BJ (cell line): ENCODE data around the gene DNAJC6. TPM values are rescaled to one million over a fixed set of nuclear protein-coding genes. Genes with fewer than 3 reads are reported as not detected.

Experiments used
- CTCF ChIA-PET: fragments of 350-600 bp; formaldehyde crosslinking; extraction: SDS; loops from one replicate; lab custom pipeline; 2021; ENCODE audit warnings: antibody characterized with exemption, inconsistent platforms; lab: Yijun Ruan, JAX
- POLR2A ChIA-PET: fragments of 300-600 bp; sonication (Branson Sonifier 250); formaldehyde crosslinking; extraction: SDS; loops from one replicate; lab custom pipeline; 2021; ENCODE audit warnings: antibody characterized with exemption; lab: Charles Lee
- DNase-seq: peaks from one replicate; pipeline ENCODE4 v3.0.0-alpha.2; 2011; ENCODE audit warnings: low read depth
- H3K27me3 ChIP-seq: 2 replicates; pipeline ENCODE4 v1.6.0; 2011; ENCODE audit warnings: low read length; ENCODE audit not compliant: control insufficient read depth, insufficient read depth
- H3K36me3 ChIP-seq: 2 replicates; pipeline ENCODE4 v1.5.1; 2011; ENCODE audit warnings: low read length; ENCODE audit not compliant: control insufficient read depth, insufficient read depth
- H3K4me3 ChIP-seq: 2 replicates; pipeline ENCODE4 v1.5.1; 2011; ENCODE audit warnings: low read depth, mild to moderate bottlenecking, control low read depth, low read length
- CTCF ChIP-seq: IDR thresholded peaks from 2 replicates; pipeline ENCODE4 v1.5.1; 2011; ENCODE audit warnings: low read depth, mild to moderate bottlenecking, control low read depth, inconsistent platforms, low read length, moderate library complexity; ENCODE audit not compliant: insufficient read depth
- polyA plus RNA-seq: library from polyadenylated mRNA; depleted of rRNA; stranded (reverse); fragments of >200 nt; gene quantifications from 2 replicates; pipeline ENCODE4 v1.2.3, GENCODE V29; 2011

Gene DNAJC6
- polyA plus RNA-seq, 1 experiment: 10.5 TPM

- DNase-seq: no peak
- no peak for TF ChIP-seq CTCF
- H3K27me3 ChIP-seq: no peaks in the 10 kb centered on the region
- H3K4me3 ChIP-seq: no peak overlapping the region
- ChIA-PET CTCF (no interaction called here), POLR2A (no interaction called here)
- no peaks in the 10 kb centered on the region; the same call in 1 of the 2 replicates for H3K36me3 ChIP-seq
Observed at GRCh38 chr1:65346190-65346589, 36.8 kb downstream of the DNAJC6 start.

GRCh38 chr1:65355031-65355712 is 45.8 kb downstream of the DNAJC6 start:
- Histone ChIP-seq H3K36me3 (no peaks in the 10 kb centered on the region), H3K27me3 (no peaks in the 10 kb centered on the region), H3K4me3 (no peak overlapping the region)
- ChIA-PET POLR2A (no interaction called here), CTCF (interaction anchor here (0.6 to 0.7 kb wide), 2 partner anchors 28 to 94 kb away, joined by 3 read pairs; no protein-coding TSS in a partner anchor)
- DNase-seq: no peak
- no peak for TF ChIP-seq CTCF

GRCh38 chr1:65357291-65357960 is 48.1 kb downstream of the DNAJC6 start:
- Histone ChIP-seq H3K27me3 (no peaks in the 10 kb centered on the region), H3K36me3 (no peaks in the 10 kb centered on the region), H3K4me3 (no peak overlapping the region)
- no peak for TF ChIP-seq CTCF
- ChIA-PET CTCF (interaction anchor here (0.9 kb wide), 1 partner anchor 15 kb away, joined by 3 read pairs; no protein-coding TSS in a partner anchor), POLR2A (no interaction called here)
- no peak for DNase-seq

GRCh38 chr1:65359888-65360287 is 50.5 kb downstream of the DNAJC6 start:
- POLR2A ChIA-PET: no interaction called here

More at GRCh38 chr1:65359888-65360287, 50.5 kb downstream of the DNAJC6 start:
- CTCF ChIA-PET: no interaction called here
- Histone ChIP-seq H3K4me3 (no peak overlapping the region), H3K36me3 (no peaks in the 10 kb centered on the region), H3K27me3 (no peaks in the 10 kb centered on the region)
- TF ChIP-seq CTCF: no peak
- no peak for DNase-seq
